HCT116 (cell line): ENCODE data around the gene PPIP5K2. TPM values are rescaled to one million over a fixed set of nuclear protein-coding genes. Genes with fewer than 3 reads are reported as not detected.
"Not testable (repeated sequence)": the region's sequence is repeated elsewhere in the genome, so short reads cannot be mapped to it uniquely, and the experiment has no call there.

Experiments used
- ATAC-seq: fragments of 200-7000 bp; cut with Tn5 transposase; 2 replicates; pipeline ENCODE4 v1.9.1; 2020; ENCODE audit warnings: mild to moderate bottlenecking, moderate library complexity
- BruUV-seq: library from RNA; stranded (reverse); fragments of 400-500 nt; replicated peaks from 2 replicates; lab custom pipeline; 2021; lab: Mats Ljungman, UMichigan
- CTCF ChIA-PET: fragments of 300-600 bp; sonication (Branson Sonifier 250); formaldehyde crosslinking; loops from one replicate; lab custom pipeline; 2021; ENCODE audit warnings: antibody characterized with exemption; lab: Charles Lee
- POLR2A ChIA-PET: fragments of 300-600, 350-600 bp; sonication (Branson Sonifier 250); formaldehyde crosslinking; loops from one replicate; lab custom pipeline; 2021; ENCODE audit warnings: antibody characterized with exemption; lab: Charles Lee
- RAD21 ChIA-PET, 2 experiments: fragments of 300-600 bp; sonication (Branson Sonifier 250); formaldehyde crosslinking; loops; one replicate each; lab custom pipeline; 2023; ENCODE audit warnings: low total read pairs in 2 of 2; ENCODE audit not compliant: uncharacterized antibody in 2 of 2, unreplicated experiment in 2 of 2, low non-redundant PET in 1 of 2; lab: Charles Lee
- DNase-seq: peaks from one replicate; pipeline ENCODE4 v3.0.0-alpha.2; 2010; ENCODE audit warnings: low read depth, low spot score
- H2AFZ ChIP-seq: fragments of 200-600 bp; shearing (Covaris generic), sonication (generic); 2 replicates; pipeline ENCODE4 v1.6.1; 2017; ENCODE audit warnings: low read depth, mixed run types, mixed read lengths, antibody characterized with exemption, low read length; ENCODE audit not compliant: poor library complexity, severe bottlenecking
- H3K27ac ChIP-seq: 2 replicates; pipeline ENCODE4 v1.5.1; 2012; ENCODE audit warnings: low read depth, low read length
- H3K27me3 ChIP-seq: fragments of 200-600 bp; sonication (generic); 2 replicates; pipeline ENCODE4 v1.6.1; 2016; ENCODE audit warnings: mixed run types, low read length, mixed read lengths; ENCODE audit not compliant: insufficient read depth
- H3K36me3 ChIP-seq, 2 experiments: fragments of 200-500 bp in 1 of 2; fragments of 200-600 bp in 1 of 2; sonication (Bioruptor generic) in 1 of 2; sonication (generic) in 1 of 2; 2 replicates each; pipeline versions ENCODE4 v1.5.1 to v1.6.1; 2014 to 2016; ENCODE audit warnings: low read length in 2 of 2, inconsistent platforms in 1 of 2, mixed read lengths in 1 of 2, mixed run types in 1 of 2; ENCODE audit not compliant: insufficient read depth in 2 of 2, control insufficient read depth in 1 of 2
- H3K4me1 ChIP-seq, 2 experiments: fragments of 200-600 bp in 1 of 2; sonication (generic) in 1 of 2; 2 replicates each; pipeline versions ENCODE4 v1.5.1 to v1.6.1; 2012 to 2017; ENCODE audit warnings: low read length in 2 of 2, inconsistent platforms in 1 of 2, mild to moderate bottlenecking in 1 of 2, mixed read lengths in 1 of 2, mixed run types in 1 of 2, moderate library complexity in 1 of 2; ENCODE audit not compliant: insufficient read depth in 2 of 2, control insufficient read depth in 1 of 2
- H3K4me2 ChIP-seq: fragments of 200-600 bp; sonication (generic); 2 replicates; pipeline ENCODE4 v1.6.1; 2017; ENCODE audit warnings: mixed run types, low read length, mixed read lengths
- H3K4me3 ChIP-seq, 2 experiments: fragments of 200-600 bp in 1 of 2; sonication (generic) in 1 of 2; replicated peaks in 1 of 2; 2 replicates each; pipeline ENCODE4 v1.5.1; 2011 to 2016; ENCODE audit warnings: low read length in 2 of 2, control low read depth in 1 of 2, low read depth in 1 of 2, mild to moderate bottlenecking in 1 of 2, mixed read lengths in 1 of 2, mixed run types in 1 of 2
- H3K79me2 ChIP-seq: fragments of 200-600 bp; sonication (generic); 2 replicates; pipeline ENCODE4 v1.6.1; 2017; ENCODE audit warnings: mild to moderate bottlenecking, mixed run types, low read length, moderate library complexity, mixed read lengths; ENCODE audit not compliant: insufficient read depth
- H3K9ac ChIP-seq: fragments of 200-600 bp; sonication (generic); 2 replicates; pipeline ENCODE4 v1.6.1; 2016; ENCODE audit warnings: low read length, mixed read lengths
- H3K9me2 ChIP-seq: fragments of 200-600 bp; sonication (generic), shearing (Covaris generic); 2 replicates; pipeline ENCODE4 v1.6.1; 2017; ENCODE audit warnings: mixed run types, mild to moderate bottlenecking, moderate library complexity; ENCODE audit not compliant: insufficient read depth
- H3K9me3 ChIP-seq, 2 experiments: fragments of 200-500 bp in 1 of 2; fragments of 200-600 bp in 1 of 2; sonication (Bioruptor generic) in 1 of 2; sonication (generic) in 1 of 2; 2 replicates each; pipeline ENCODE4 v1.6.1; 2014 to 2017; ENCODE audit warnings: low read length in 2 of 2, mixed read lengths in 2 of 2, inconsistent platforms in 1 of 2, low read depth in 1 of 2, mild to moderate bottlenecking in 1 of 2, mixed run types in 1 of 2, moderate library complexity in 1 of 2; ENCODE audit not compliant: control insufficient read depth in 1 of 2, insufficient read depth in 1 of 2
- H4K20me1 ChIP-seq: fragments of 200-600 bp; sonication (generic), shearing (Covaris generic); 2 replicates; pipeline ENCODE4 v1.6.1; 2017; ENCODE audit warnings: mixed run types, mild to moderate bottlenecking, moderate library complexity; ENCODE audit not compliant: insufficient read depth
- EZH2phosphoT487 ChIP-seq: fragments of 200-600 bp; IDR thresholded peaks from 2 replicates; pipeline ENCODE4 v1.6.1; 2018; ENCODE audit warnings: antibody characterized with exemption, borderline replicate concordance
- FOSL1 ChIP-seq: IDR thresholded peaks from 2 replicates; pipeline ENCODE4 v1.6.1; 2012; ENCODE audit warnings: low read depth
- YY1 ChIP-seq: IDR thresholded peaks from 2 replicates; pipeline ENCODE4 v1.6.1; 2011; ENCODE audit warnings: low read length, low read depth, moderate library complexity, mild to moderate bottlenecking; ENCODE audit not compliant: insufficient replicate concordance; ENCODE audit errors: extremely low read depth
- ZNF274 ChIP-seq: fragments of 200-500 bp; sonication (Bioruptor generic); IDR thresholded peaks from 2 replicates; pipeline ENCODE4 v1.6.1; 2014; ENCODE audit warnings: mild to moderate bottlenecking, low read depth, low read length, inconsistent platforms
- intact Hi-C: fragments of 100-400 bp; cut with micrococcal nuclease; formaldehyde crosslinking; loops from 2 replicates; pipeline ENCODE4 v1.10.0; 2022
- total RNA-seq: library from RNA; stranded (reverse); gene quantifications from one replicate; pipeline ENCODE4 v1.2.1, GENCODE V29; 2021; ENCODE audit not compliant: unreplicated experiment
- TF ChIP-seq, protein P1 (sequence below): IDR thresholded peaks from 2 replicates; pipeline ENCODE4 v1.6.1; 2012; ENCODE audit warnings: low read depth
- TF ChIP-seq, protein P2 (sequence below): IDR thresholded peaks from 2 replicates; pipeline ENCODE4 v1.6.1; 2012

Gene PPIP5K2
- total RNA-seq, 1 experiment from 2014 or later, result 45.8 TPM

DNA sequence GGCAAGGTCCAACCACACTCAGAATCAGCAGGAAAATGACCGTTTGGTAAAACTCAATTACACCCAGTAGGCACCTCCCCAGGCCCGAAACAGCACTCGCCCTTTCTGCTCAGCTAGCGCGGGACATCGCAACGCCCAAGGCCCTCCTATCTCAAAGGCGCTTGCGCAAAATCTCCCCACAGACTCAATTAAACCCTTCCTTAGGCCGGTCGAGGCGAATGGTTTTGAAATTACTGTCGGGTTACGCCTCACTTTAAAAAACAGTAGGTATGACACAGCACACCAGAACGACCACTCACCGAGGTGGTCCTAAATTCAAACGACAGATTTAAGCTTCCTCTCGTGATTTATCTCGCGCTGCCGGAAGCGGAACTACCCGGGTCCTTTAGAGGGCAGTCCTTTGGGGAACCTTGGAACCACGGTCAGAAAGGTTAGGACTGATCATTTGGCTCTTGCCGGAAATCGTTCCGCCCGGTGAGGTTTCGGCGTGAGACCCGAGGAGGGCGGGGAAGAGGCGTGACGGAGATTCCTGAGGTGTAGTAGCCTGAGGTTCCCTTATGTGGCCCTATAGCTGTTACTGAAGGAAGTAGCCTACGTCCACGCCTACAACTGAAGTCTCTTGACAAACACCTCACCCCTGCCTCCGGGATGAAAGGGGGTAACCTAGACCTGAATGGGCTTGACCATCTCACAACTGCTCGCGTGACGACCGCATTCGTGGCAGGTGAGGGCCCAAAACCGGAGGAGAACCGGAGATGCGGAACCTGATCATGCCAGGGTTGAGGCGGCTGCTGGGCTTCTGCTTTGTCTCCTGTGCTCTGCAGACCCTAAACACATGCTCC, at the start of gene PPIP5K2, which contains the start of gene GIN1 (continued):
- TF ChIP-seq, protein P1, sequence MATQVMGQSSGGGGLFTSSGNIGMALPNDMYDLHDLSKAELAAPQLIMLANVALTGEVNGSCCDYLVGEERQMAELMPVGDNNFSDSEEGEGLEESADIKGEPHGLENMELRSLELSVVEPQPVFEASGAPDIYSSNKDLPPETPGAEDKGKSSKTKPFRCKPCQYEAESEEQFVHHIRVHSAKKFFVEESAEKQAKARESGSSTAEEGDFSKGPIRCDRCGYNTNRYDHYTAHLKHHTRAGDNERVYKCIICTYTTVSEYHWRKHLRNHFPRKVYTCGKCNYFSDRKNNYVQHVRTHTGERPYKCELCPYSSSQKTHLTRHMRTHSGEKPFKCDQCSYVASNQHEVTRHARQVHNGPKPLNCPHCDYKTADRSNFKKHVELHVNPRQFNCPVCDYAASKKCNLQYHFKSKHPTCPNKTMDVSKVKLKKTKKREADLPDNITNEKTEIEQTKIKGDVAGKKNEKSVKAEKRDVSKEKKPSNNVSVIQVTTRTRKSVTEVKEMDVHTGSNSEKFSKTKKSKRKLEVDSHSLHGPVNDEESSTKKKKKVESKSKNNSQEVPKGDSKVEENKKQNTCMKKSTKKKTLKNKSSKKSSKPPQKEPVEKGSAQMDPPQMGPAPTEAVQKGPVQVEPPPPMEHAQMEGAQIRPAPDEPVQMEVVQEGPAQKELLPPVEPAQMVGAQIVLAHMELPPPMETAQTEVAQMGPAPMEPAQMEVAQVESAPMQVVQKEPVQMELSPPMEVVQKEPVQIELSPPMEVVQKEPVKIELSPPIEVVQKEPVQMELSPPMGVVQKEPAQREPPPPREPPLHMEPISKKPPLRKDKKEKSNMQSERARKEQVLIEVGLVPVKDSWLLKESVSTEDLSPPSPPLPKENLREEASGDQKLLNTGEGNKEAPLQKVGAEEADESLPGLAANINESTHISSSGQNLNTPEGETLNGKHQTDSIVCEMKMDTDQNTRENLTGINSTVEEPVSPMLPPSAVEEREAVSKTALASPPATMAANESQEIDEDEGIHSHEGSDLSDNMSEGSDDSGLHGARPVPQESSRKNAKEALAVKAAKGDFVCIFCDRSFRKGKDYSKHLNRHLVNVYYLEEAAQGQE, result no peak
- peak; percentile 79 for TF ChIP-seq YY1
- TF ChIP-seq, protein P2, sequence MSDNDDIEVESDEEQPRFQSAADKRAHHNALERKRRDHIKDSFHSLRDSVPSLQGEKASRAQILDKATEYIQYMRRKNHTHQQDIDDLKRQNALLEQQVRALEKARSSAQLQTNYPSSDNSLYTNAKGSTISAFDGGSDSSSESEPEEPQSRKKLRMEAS, result peak; percentile 90
- no peak for TF ChIP-seq EZH2phosphoT487
- TF ChIP-seq ZNF274, result no peak
- 0 out of 2 replicates have a peak, but pooled peaks have one; percentile 27 for TF ChIP-seq FOSL1

DNA sequence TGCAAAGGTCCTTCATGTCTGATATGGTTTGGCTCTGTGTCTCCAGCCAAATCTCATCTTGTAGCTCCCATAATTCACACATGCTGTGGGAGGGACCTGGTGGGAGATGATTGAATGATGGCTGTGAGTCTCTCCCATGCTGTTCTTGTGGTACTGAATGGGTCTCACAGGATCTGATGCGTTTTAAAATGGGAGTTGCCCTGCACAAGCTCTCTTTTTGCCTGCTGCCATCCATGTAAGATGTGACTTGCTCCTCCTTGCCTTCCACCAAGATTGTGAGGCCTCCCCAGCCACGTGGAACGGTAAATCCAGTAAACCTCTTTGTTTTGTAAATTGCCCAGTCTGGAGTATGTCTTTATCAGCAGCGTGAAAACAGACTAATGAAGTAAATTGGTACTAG, 46.6 kb upstream of the PPIP5K2 start:
- intact Hi-C loops, H3K4me1 ChIP-seq, H3K9me2 ChIP-seq, H3K27me3 ChIP-seq, H4K20me1 ChIP-seq, ATAC-seq, H2AFZ ChIP-seq, H3K9ac ChIP-seq, H3K27ac ChIP-seq, H3K79me2 ChIP-seq, CTCF ChIA-PET, H3K36me3 ChIP-seq, DNase-seq, H3K4me2 ChIP-seq, H3K9me3 ChIP-seq, BruUV-seq, RAD21 ChIA-PET, POLR2A ChIA-PET, H3K4me3 ChIP-seq: not testable (repeated sequence)
